Fibroblast of lung (primary cell): ENCODE measurements around the gene L3MBTL4.

ENCODE experiments used
- CTCF ChIP-seq, 2 donors: IDR thresholded peaks in 1 of 2; conservative IDR thresholded peaks in 1 of 2; 1 replicate in 1 of 2; 2 replicates in 1 of 2; pipeline ENCODE4 v1.5.1; 2011 to 2012; ENCODE audit warnings: low read length in 2 of 2, control low read depth in 1 of 2, inconsistent platforms in 1 of 2, low read depth in 1 of 2, mild to moderate bottlenecking in 1 of 2
- EZH2 ChIP-seq: IDR thresholded peaks from 2 replicates; pipeline ENCODE4 v1.5.1; 2012; ENCODE audit warnings: low read length, control low read depth, mild to moderate bottlenecking; ENCODE audit errors: missing control alignments

- no peak for TF ChIP-seq CTCF (conservative IDR thresholded peaks at IDR 0.05 in 1 of 2, IDR thresholded peaks at IDR 0.05 in 1 of 2; ENCODE audit: low read depth in 1 of 2, low read length in 2 of 2)
- TF ChIP-seq EZH2: no peak
Observed at GRCh38 chr18:6120820-6121279, 293.9 kb downstream of the L3MBTL4 start.
